ENCODE measurements around the gene NDUFAB1. TPM values are rescaled to one million over a fixed set of nuclear protein-coding genes. Genes with fewer than 3 reads are reported as not detected.

Gene NDUFAB1
- total and polyA plus RNA-seq, 2 of the 13 experiments (the other 11 are each of a cell fraction or from before 2014, with no cell fraction given) = 221 to 601 TPM

GRCh38 chr16:23608194-23608593, 12.1 kb upstream of the NDUFAB1 start:
- Histone ChIP-seq H3K36me3 (replicated peaks in 1 of 2; ENCODE audit: control insufficient read depth in 1 of 2, insufficient read depth in 2 of 2, low read length in 2 of 2) (peaks cover 19 to 56% of the 10 kb centered on the region in 2 experiments), H3K4me2 (ENCODE audit: low read depth, low read length) (no peak overlapping the region), H3K9me3 (ENCODE audit: low read length) (no peaks in the 10 kb centered on the region), H3K9ac (ENCODE audit: insufficient read depth, low read depth, low read length) (no peak overlapping the region), H3K27ac (ENCODE audit: extremely low read length, insufficient read depth, low read length) (no peak overlapping the region), H3K4me3 (replicated peaks in 1 of 3; ENCODE audit: insufficient read depth in 1 of 3, low read depth in 2 of 3, low read length in 3 of 3) (no peak overlapping the region), H2AFZ (ENCODE audit: low read length) (no peak overlapping the region), H4K20me1 (ENCODE audit: insufficient read depth, low read length) (no peaks in the 10 kb centered on the region), H3K27me3 (ENCODE audit: control insufficient read depth in 1 of 2, insufficient read depth in 2 of 2, low read length in 2 of 2) (no peaks in the 10 kb centered on the region), H3K4me1 (ENCODE audit: insufficient read depth, low read length) (no peaks in the 10 kb centered on the region), H3K79me2 (ENCODE audit: insufficient read depth, low read length) (no peaks in the 10 kb centered on the region)
- ATAC-seq (no peak), DNase-seq (ENCODE audit: low spot score) (no peak), FAIRE-seq (no peak)
- BruUV-seq (replicated peaks) = no TSS peak
- 93% methylated on average over 4 of the region's 4 CpGs for WGBS (ENCODE audit: low lambda C conversion rate)
- in situ Hi-C loops (cut with HindIII; ENCODE audit: extremely low pct_ligation_motif_present, low pct_unique_long_range_greater_than_20kb) (no loop called here), intact Hi-C loops (cut with micrococcal nuclease; ENCODE audit: unreplicated experiment) (no loop called here)
- CTCF ChIA-PET (ENCODE audit: low intra/inter-chr PET ratio, low total read pairs) = no interaction called here
- TF ChIP-seq DPF2 (CRISPR knock-in tag; IDR thresholded peaks at IDR 0.05; ENCODE audit: borderline replicate concordance, low read depth) = no peak
- POLR2A ChIA-PET = no interaction called here

GRCh38 chr16:23607726-23608125, 11.6 kb upstream of the NDUFAB1 start:
- ATAC-seq = no peak
- intact Hi-C loops (cut with micrococcal nuclease; ENCODE audit: unreplicated experiment) (no loop called here), in situ Hi-C loops (cut with HindIII; ENCODE audit: extremely low pct_ligation_motif_present, low pct_unique_long_range_greater_than_20kb) (no loop called here)
- peaks cover 19 to 58% of the 10 kb centered on the region in 2 experiments for H3K36me3 ChIP-seq (replicated peaks in 1 of 2; ENCODE audit: control insufficient read depth in 1 of 2, insufficient read depth in 2 of 2, low read length in 2 of 2)
- no peak for DNase-seq (ENCODE audit: low spot score)
- H3K27ac ChIP-seq (ENCODE audit: extremely low read length, insufficient read depth, low read length) = no peak overlapping the region
- H2AFZ ChIP-seq (ENCODE audit: low read length) = no peak overlapping the region
- POLR2A ChIA-PET = no interaction called here
- CTCF ChIA-PET (ENCODE audit: low intra/inter-chr PET ratio, low total read pairs) = no interaction called here
- WGBS (ENCODE audit: low lambda C conversion rate) = 96% methylated on average over 6 of the region's 6 CpGs
- H3K4me2 ChIP-seq (ENCODE audit: low read depth, low read length) = no peak overlapping the region
- H3K4me3 ChIP-seq (replicated peaks in 1 of 3; ENCODE audit: insufficient read depth in 1 of 3, low read depth in 2 of 3, low read length in 3 of 3) = no peak overlapping the region
- no peaks in the 10 kb centered on the region for H3K9me3 ChIP-seq (ENCODE audit: low read length)
- no peaks in the 10 kb centered on the region for H4K20me1 ChIP-seq (ENCODE audit: insufficient read depth, low read length)
- H3K27me3 ChIP-seq (ENCODE audit: control insufficient read depth in 1 of 2, insufficient read depth in 2 of 2, low read length in 2 of 2) = no peaks in the 10 kb centered on the region
- no peak for FAIRE-seq
- H3K79me2 ChIP-seq (ENCODE audit: insufficient read depth, low read length) = no peaks in the 10 kb centered on the region
- H3K9ac ChIP-seq (ENCODE audit: insufficient read depth, low read depth, low read length) = no peak overlapping the region
- no peaks in the 10 kb centered on the region for H3K4me1 ChIP-seq (ENCODE audit: insufficient read depth, low read length)
- BruUV-seq (replicated peaks) = no TSS peak
- TF ChIP-seq CHD4 (IDR thresholded peaks at IDR 0.05; ENCODE audit: borderline replicate concordance, low read length) (no peak), ZNF264 (CRISPR knock-in tag; IDR thresholded peaks at IDR 0.05) (no peak), NR0B2 (CRISPR knock-in tag; IDR thresholded peaks at IDR 0.05) (no peak), CEBPZ (IDR thresholded peaks at IDR 0.05; ENCODE audit: low read length) (no peak), ZNF678 (CRISPR knock-in tag; IDR thresholded peaks at IDR 0.05) (no peak), ZNF326 (CRISPR knock-in tag; IDR thresholded peaks at IDR 0.05; ENCODE audit: borderline replicate concordance) (no peak), SNRNP70 (IDR thresholded peaks at IDR 0.05; ENCODE audit: low read depth, low read length) (no peak), ZNF713 (CRISPR knock-in tag; IDR thresholded peaks at IDR 0.05) (no peak), NONO (IDR thresholded peaks at IDR 0.05) (no peak), NONO (CRISPR knock-in tag; conservative IDR thresholded peaks at IDR 0.05) (no peak), AKAP8 (CRISPR knock-in tag; IDR thresholded peaks at IDR 0.05) (no peak), SRSF4 (IDR thresholded peaks at IDR 0.05; ENCODE audit: low read depth, low read length, poor library complexity, severe bottlenecking) (no peak), MZF1 (CRISPR knock-in tag; IDR thresholded peaks at IDR 0.05; ENCODE audit: borderline replicate concordance) (no peak)

Data from HepG2 (cell line).